Left ventricle myocardium inferior (tissue), 1 donor: ENCODE results near the gene ZNF609. TPM values are rescaled to one million over a fixed set of nuclear protein-coding genes. Genes with fewer than 3 reads are reported as not detected.

Experiments
- DNase-seq: peaks from one replicate; pipeline ENCODE4 v3.0.0-alpha.2; 2020
- H3K27ac ChIP-seq: fragments of 200-600 bp; replicated peaks from 2 replicates; pipeline ENCODE4 v1.8.0; 2021
- H3K27me3 ChIP-seq: fragments of 200-600 bp; 2 replicates; pipeline ENCODE4 v1.8.0; 2021; ENCODE audit warnings: low read depth
- H3K36me3 ChIP-seq: fragments of 200-600 bp; 2 replicates; pipeline ENCODE4 v1.8.0; 2021
- H3K4me1 ChIP-seq: fragments of 200-600 bp; 2 replicates; pipeline ENCODE4 v1.8.0; 2021
- H3K4me3 ChIP-seq: fragments of 200-600 bp; 2 replicates; pipeline ENCODE4 v1.8.0; 2021; ENCODE audit warnings: mild to moderate bottlenecking, moderate library complexity
- H3K9me3 ChIP-seq: fragments of 200-600 bp; replicated peaks from 2 replicates; pipeline ENCODE4 v1.8.0; 2021
- intact Hi-C: fragments of 100-400 bp; cut with micrococcal nuclease; formaldehyde crosslinking; loops from one replicate; pipeline ENCODE4 v1.11.0; 2022
- total RNA-seq: library from RNA; stranded (reverse); fragmentation: NEBNext Ultra II Directional; extraction: Animal tissue kit (Norgen Biotek cat#: 25700); gene quantifications from one replicate; pipeline ENCODE4 v1.2.1, GENCODE V29; 2021
- TF ChIP-seq, protein P1 (sequence below): fragments of 200-600 bp; IDR thresholded peaks from 2 replicates; pipeline ENCODE4 v1.8.0; 2021; ENCODE audit warnings: antibody characterized with exemption, mild to moderate bottlenecking, borderline replicate concordance
- donor health status: DM: no; HTN: yes; CAD: no; lungs with severe emphysema.

ZNF609 gene
- total RNA-seq, 1 donor from 2014 or later: 14.7 TPM

DNA sequence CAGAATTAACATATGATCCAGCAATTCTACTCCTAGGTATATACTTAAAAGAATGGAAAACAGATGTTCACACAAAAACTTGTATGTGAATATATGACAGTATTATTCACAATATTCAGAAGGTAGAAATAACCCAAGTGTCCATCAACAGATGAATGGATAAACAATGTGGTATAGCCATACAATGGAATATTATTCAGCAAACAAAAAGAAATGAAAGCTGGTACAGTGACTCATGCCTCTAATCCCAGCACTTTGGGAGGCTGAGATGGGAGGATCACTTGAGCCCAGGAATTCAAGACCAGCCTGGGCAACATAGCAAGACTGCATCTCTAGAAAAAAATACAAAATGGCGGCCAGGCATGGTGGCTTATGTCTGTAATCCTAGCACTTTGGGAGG is 185.6 kb downstream of the ZNF609 start:
- Histone ChIP-seq H3K4me1 (no peaks in the 10 kb centered on the region), H3K27me3 (no peaks in the 10 kb centered on the region), H3K27ac (no peak overlapping the region), H3K9me3 (no peaks in the 10 kb centered on the region), H3K36me3 (no peaks in the 10 kb centered on the region), H3K4me3 (no peak overlapping the region)
- DNase-seq: no peak
- TF ChIP-seq, protein P1, sequence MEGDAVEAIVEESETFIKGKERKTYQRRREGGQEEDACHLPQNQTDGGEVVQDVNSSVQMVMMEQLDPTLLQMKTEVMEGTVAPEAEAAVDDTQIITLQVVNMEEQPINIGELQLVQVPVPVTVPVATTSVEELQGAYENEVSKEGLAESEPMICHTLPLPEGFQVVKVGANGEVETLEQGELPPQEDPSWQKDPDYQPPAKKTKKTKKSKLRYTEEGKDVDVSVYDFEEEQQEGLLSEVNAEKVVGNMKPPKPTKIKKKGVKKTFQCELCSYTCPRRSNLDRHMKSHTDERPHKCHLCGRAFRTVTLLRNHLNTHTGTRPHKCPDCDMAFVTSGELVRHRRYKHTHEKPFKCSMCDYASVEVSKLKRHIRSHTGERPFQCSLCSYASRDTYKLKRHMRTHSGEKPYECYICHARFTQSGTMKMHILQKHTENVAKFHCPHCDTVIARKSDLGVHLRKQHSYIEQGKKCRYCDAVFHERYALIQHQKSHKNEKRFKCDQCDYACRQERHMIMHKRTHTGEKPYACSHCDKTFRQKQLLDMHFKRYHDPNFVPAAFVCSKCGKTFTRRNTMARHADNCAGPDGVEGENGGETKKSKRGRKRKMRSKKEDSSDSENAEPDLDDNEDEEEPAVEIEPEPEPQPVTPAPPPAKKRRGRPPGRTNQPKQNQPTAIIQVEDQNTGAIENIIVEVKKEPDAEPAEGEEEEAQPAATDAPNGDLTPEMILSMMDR: no peak
- intact Hi-C loops: no loop called here

DNA sequence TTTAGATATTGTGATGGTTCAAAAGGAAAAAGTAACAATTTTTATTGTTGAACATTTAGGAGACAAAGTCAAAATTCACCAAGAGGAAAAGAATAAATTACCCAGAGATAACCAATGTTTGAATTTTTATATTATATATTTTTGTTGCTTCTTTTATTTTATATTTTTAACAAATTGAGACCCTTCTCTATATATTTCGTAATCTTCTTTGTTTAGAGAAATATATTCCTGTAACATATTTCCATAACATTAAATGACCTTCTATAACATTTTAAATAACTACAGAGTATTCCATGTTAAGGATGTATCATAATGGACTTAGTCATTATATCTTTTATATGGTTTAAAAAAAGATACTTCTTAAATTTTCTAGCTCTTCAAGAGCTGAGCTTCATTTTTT is 187.0 kb downstream of the ZNF609 start:
- Histone ChIP-seq H3K36me3 (no peaks in the 10 kb centered on the region), H3K27ac (no peak overlapping the region), H3K4me1 (peaks cover 7% of the 10 kb centered on the region), H3K27me3 (no peaks in the 10 kb centered on the region), H3K4me3 (no peak overlapping the region), H3K9me3 (no peaks in the 10 kb centered on the region)
- TF ChIP-seq, protein P1: no peak
- DNase-seq: no peak
- intact Hi-C loops: no loop called here

DNA sequence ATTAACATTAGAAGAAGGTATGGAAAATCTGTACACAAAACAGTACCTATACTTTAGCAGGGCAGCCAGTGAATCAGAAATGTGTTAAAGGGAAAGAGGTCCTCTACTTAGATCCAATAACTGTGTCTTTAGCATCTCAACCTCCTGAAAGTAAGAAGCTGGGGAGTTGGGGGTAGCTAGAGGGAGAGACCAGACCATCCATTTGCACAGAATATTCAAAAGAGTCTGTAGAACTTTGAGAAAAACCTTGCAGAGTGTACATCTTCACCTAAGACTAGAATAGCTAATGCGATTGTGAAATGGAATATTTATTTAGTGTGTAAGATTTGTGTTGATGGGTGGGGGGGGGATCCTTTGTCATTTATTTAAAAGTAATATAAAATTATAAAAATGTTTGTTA is 190.2 kb downstream of the ZNF609 start:
- H3K36me3 ChIP-seq: no peaks in the 10 kb centered on the region
- no peak overlapping the region for H3K4me3 ChIP-seq
- no peaks in the 10 kb centered on the region for H3K27me3 ChIP-seq
- DNase-seq: no peak
- intact Hi-C loops: no loop called here
- no peaks in the 10 kb centered on the region for H3K9me3 ChIP-seq
- H3K4me1 ChIP-seq: peaks cover 7% of the 10 kb centered on the region
- TF ChIP-seq, protein P1: no peak
- no peak overlapping the region for H3K27ac ChIP-seq

DNA sequence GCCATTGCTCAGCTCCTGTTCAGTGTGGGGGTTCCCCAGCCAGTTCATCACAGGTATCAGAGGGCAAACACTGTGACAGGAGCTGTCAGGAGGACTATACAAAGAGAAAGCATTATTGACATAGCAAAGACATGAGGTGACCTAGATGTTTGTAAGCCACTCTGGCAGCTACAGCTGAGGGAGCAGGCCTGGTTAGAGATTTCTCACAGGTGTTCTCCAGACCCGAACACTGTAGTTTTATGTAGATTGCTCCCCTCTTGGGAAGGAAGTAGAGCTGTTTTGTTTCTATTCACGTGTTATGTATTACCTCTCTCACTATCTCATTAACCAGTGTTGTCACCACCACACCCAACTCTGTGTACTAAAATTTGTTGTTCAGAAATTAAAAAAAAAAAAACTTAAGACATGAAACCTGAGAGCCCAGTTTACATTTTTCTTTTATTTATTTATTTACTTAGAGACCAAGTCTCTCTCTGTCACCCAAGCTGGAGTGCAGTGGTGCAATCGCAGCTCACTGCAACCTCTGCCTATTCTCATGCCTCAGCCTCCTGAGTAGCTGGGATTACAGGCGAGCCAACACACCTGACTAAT is 191.3 kb downstream of the ZNF609 start:
- no peak overlapping the region for H3K27ac ChIP-seq
- H3K27me3 ChIP-seq: no peaks in the 10 kb centered on the region
- intact Hi-C loops: no loop called here
- no peaks in the 10 kb centered on the region for H3K36me3 ChIP-seq
- no peak overlapping the region for H3K4me3 ChIP-seq
- H3K4me1 ChIP-seq: peaks cover 7% of the 10 kb centered on the region
- H3K9me3 ChIP-seq: no peaks in the 10 kb centered on the region
- no peak for DNase-seq
- TF ChIP-seq, protein P1: no peak

DNA sequence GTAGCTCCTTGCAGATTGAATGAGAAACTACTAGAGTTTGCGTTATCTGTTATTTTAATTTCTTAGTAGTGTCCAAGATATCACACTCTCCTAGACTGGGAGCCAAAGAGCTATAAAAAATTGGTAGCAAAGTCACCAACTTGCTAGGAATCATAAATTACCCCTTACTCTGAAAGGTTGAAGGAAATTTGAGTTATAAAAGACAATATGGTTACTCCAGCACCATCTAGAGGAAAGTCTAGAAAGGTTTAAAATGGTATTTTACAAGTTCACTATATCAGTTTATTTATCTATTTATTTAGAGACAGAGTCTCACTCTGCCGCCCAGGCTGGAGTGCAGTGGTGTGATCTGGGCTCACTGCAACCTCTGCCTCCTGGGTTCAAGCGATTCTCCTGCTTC is 193.4 kb downstream of the ZNF609 start:
- Histone ChIP-seq H3K36me3 (no peaks in the 10 kb centered on the region), H3K9me3 (no peaks in the 10 kb centered on the region), H3K27me3 (no peaks in the 10 kb centered on the region), H3K4me3 (no peak overlapping the region), H3K27ac (no peak overlapping the region), H3K4me1 (peaks cover 9% of the 10 kb centered on the region)
- intact Hi-C loops: no loop called here
- no peak for DNase-seq
- TF ChIP-seq, protein P1: peak; percentile 50
